ENCODE data around the gene F7.

DNA sequence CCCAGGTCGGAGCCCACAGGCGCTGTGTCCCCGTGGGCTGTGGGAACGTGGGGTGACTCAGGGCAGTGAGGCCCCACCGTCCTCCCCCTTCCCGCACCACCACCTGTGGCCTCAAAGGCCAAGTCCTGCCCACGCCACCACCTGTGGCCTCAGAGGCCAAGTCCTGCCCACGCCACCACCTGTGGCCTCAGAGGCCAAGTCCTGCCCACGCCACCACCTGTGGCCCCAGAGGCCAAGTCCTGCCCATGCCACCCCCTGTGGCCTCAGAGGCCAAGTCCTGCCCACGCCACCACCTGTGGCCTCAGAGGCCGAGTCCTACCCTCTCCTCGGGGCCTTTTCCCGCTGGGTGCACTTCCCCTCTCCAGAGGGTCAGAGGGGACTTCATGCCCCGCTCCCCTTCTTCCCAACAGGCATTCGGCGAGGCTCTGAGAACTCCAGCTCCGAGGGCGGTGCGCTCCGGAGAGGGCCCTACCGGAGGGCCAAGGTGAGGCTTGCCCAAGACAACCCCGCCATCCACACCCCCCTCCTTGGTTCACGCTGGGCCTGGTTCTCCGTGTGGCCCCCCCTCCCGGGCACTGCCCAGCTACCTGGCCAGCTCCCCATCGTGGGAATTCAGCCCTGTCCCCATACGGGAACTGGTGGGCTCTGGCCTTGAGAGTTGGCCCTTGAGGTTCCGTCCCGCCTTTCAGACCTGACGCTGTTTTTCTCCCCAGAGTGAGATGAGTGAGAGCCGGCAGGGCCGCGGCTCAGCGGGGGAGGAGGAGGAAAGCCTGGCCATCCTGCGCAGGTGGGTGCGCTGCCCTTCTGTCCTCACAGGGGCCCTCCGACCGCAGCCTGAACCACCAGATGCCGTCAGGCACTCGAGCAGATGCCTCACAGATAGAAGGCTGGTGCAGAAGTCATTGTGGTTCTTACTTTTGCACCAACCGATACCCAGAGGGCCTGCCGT is 27.4 kb upstream of the F7 start:
- TF ChIP-seq, protein P1, sequence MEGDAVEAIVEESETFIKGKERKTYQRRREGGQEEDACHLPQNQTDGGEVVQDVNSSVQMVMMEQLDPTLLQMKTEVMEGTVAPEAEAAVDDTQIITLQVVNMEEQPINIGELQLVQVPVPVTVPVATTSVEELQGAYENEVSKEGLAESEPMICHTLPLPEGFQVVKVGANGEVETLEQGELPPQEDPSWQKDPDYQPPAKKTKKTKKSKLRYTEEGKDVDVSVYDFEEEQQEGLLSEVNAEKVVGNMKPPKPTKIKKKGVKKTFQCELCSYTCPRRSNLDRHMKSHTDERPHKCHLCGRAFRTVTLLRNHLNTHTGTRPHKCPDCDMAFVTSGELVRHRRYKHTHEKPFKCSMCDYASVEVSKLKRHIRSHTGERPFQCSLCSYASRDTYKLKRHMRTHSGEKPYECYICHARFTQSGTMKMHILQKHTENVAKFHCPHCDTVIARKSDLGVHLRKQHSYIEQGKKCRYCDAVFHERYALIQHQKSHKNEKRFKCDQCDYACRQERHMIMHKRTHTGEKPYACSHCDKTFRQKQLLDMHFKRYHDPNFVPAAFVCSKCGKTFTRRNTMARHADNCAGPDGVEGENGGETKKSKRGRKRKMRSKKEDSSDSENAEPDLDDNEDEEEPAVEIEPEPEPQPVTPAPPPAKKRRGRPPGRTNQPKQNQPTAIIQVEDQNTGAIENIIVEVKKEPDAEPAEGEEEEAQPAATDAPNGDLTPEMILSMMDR (IDR thresholded peaks at IDR 0.05), result no peak
- TF ChIP-seq EZH2 (IDR thresholded peaks at IDR 0.05; ENCODE audit: borderline replicate concordance, insufficient read depth, low read depth, low read length, poor library complexity, severe bottlenecking), result no peak

Data from B cell (primary cell).